Measurements from ENCODE around the gene RAPGEF1. TPM values are rescaled to one million over a fixed set of nuclear protein-coding genes. Genes with fewer than 3 reads are reported as not detected.

RAPGEF1 gene
- total RNA-seq, 1 experiment from 2014 or later = 55.6 TPM

DNA sequence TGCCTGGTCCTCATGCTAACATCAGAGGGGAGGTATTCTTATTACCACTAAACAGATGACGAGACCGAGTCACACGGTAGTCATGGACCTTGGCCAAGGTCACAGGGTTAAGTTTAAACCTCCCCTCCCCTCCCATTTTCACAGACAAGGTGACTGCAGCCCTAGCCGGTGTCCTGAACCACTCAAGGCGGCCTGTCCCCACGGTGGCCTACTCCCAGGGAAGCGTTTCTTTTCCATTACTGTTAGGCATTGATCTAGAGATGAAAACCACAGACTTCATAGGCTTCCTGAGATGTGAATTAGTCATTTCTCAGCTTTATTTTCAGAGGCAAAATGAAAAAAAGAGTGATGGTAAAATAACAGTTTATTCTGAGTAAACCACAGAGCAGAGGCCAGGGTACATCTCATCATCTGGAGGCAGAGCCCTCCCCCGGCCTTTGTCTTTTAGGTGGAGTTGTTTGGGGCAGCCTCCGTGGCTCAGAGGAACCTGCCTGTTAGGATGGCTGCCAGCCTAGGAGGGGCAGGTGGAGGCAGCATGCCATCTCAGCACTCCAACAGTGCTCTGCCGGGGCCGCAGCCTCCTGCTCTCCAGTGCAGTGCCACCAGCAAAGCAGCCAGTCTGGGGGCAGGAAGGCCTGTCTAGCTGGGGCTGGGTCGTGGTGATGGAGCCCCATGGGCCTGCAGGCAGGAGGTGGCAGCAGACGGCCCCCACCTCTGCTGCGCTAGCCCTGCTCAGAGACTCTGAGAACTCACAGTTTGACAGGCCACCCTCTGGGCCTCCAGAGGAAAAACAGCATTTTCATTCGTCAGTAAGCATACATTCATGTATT is 71.2 kb downstream of the RAPGEF1 start:
- no peak overlapping the region for H3K27ac Mint-ChIP-seq
- H2BK20ac ChIP-seq (ENCODE audit: low read depth, low read length, poor library complexity, severe bottlenecking) = no peak overlapping the region
- no peak overlapping the region for H3K56ac ChIP-seq (ENCODE audit: insufficient read length, low read depth, low read length)
- H3K4ac ChIP-seq (ENCODE audit: low read depth, low read length) = no peak overlapping the region
- H3K9me3 Mint-ChIP-seq = peaks cover 14 to 19% of the 10 kb centered on the region in 2 experiments
- no peak overlapping the region for H3K4me3 Mint-ChIP-seq
- no peaks in the 10 kb centered on the region for H4K20me1 ChIP-seq (ENCODE audit: control insufficient read depth, insufficient read depth, insufficient read length)
- H2BK12ac ChIP-seq (ENCODE audit: insufficient read length, low read depth, low read length) = no peak overlapping the region
- H3K14ac ChIP-seq (ENCODE audit: insufficient read depth, low read length) = no peak overlapping the region; the same call in 1 of the 2 replicates
- no peak overlapping the region for H3K23ac ChIP-seq (ENCODE audit: insufficient read length, low read depth, low read length)
- no peak overlapping the region for H4K8ac ChIP-seq (replicated peaks; ENCODE audit: insufficient read length, low read depth, low read length)
- no peak overlapping the region for H3K18ac ChIP-seq (ENCODE audit: insufficient read length, low read depth, low read length)
- H3K79me1 ChIP-seq (ENCODE audit: insufficient read depth, low read depth, low read length, poor library complexity, severe bottlenecking) = no peaks in the 10 kb centered on the region
- H3K4me1 Mint-ChIP-seq = peaks cover 44% of the 10 kb centered on the region in 2 experiments
- no peaks in the 10 kb centered on the region for H3K23me2 ChIP-seq (ENCODE audit: insufficient read length, low read depth, low read length, poor library complexity, severe bottlenecking)
- no CpG with 5 or more reads among the region's 15 CpGs for WGBS (ENCODE audit: extremely low coverage, insufficient read length, low lambda C conversion rate)
- H3K36me3 Mint-ChIP-seq (ENCODE audit: insufficient read depth in 1 of 3, low read depth in 3 of 3) = peaks cover 16 to 20% (median 19%) of the 10 kb centered on the region in 3 experiments
- TF ChIP-seq, protein P1, sequence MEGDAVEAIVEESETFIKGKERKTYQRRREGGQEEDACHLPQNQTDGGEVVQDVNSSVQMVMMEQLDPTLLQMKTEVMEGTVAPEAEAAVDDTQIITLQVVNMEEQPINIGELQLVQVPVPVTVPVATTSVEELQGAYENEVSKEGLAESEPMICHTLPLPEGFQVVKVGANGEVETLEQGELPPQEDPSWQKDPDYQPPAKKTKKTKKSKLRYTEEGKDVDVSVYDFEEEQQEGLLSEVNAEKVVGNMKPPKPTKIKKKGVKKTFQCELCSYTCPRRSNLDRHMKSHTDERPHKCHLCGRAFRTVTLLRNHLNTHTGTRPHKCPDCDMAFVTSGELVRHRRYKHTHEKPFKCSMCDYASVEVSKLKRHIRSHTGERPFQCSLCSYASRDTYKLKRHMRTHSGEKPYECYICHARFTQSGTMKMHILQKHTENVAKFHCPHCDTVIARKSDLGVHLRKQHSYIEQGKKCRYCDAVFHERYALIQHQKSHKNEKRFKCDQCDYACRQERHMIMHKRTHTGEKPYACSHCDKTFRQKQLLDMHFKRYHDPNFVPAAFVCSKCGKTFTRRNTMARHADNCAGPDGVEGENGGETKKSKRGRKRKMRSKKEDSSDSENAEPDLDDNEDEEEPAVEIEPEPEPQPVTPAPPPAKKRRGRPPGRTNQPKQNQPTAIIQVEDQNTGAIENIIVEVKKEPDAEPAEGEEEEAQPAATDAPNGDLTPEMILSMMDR (conservative IDR thresholded peaks at IDR 0.05) = no peak
- H3K27me3 Mint-ChIP-seq (ENCODE audit: low read depth) = no peaks in the 10 kb centered on the region
- no peaks in the 10 kb centered on the region for H3K27me3 ChIP-seq (ENCODE audit: insufficient read depth, low read length)
- H4K5ac ChIP-seq (ENCODE audit: insufficient read length, low read depth, low read length) = no peak overlapping the region
- no peak overlapping the region for H3K27ac ChIP-seq (ENCODE audit: insufficient read length, low read depth, low read length)
- no peak overlapping the region for H2AFZ ChIP-seq (ENCODE audit: low read length)
- no peak overlapping the region for H2BK5ac ChIP-seq (ENCODE audit: insufficient read length, low read length)
- H2BK15ac ChIP-seq (ENCODE audit: low read depth, low read length) = no peak overlapping the region
- H3T11ph ChIP-seq (ENCODE audit: low read length) = no peak overlapping the region
- no peak overlapping the region for H3K9ac ChIP-seq (ENCODE audit: extremely low read depth, insufficient read length, low read length)
- no peak overlapping the region for H2AK5ac ChIP-seq (ENCODE audit: insufficient read length, low read length)
- no peak overlapping the region for H2BK120ac ChIP-seq (ENCODE audit: low read depth, low read length, poor library complexity, severe bottlenecking)
- H3K9me3 ChIP-seq (ENCODE audit: control insufficient read depth, low read depth, low read length) = no peaks in the 10 kb centered on the region
- H3K4me1 ChIP-seq (ENCODE audit: insufficient read depth, low read length) = no peaks in the 10 kb centered on the region
- no peak overlapping the region for H3K4me2 ChIP-seq (ENCODE audit: insufficient read depth, insufficient read length, low read length)
- no peak overlapping the region for H4K91ac ChIP-seq (ENCODE audit: insufficient read length, low read depth, low read length)
- DNase-seq = no peak
- peaks cover 5% of the 10 kb centered on the region; the same call in 1 of the 2 replicates for H3K79me2 ChIP-seq (ENCODE audit: insufficient read depth, low read length)

All from H9 (cell line).